Loucy (cell line): Measurements from ENCODE around the gene XPO5.

Experiments
- H2AFZ ChIP-seq: fragments of 200-600 bp; sonication (generic); 2 replicates; pipeline ENCODE4 v1.6.0; 2016; ENCODE audit warnings: antibody characterized with exemption, mild to moderate bottlenecking, low read length, moderate library complexity
- H3F3A ChIP-seq: fragments of 200-600 bp; 2 replicates; pipeline ENCODE4 v1.6.0; 2016; ENCODE audit warnings: antibody characterized with exemption, low read depth, mild to moderate bottlenecking
- H3K27me3 ChIP-seq: fragments of 200-600 bp; sonication (generic); 2 replicates; pipeline ENCODE4 v1.6.1; 2014; ENCODE audit warnings: low read length, mild to moderate bottlenecking; ENCODE audit not compliant: insufficient read depth, poor library complexity, severe bottlenecking
- H3K36me3 ChIP-seq: fragments of 200-600 bp; sonication (generic); 2 replicates; pipeline ENCODE4 v1.6.1; 2016; ENCODE audit warnings: low read length; ENCODE audit not compliant: insufficient read depth
- H3K4me1 ChIP-seq: fragments of 200-600 bp; sonication (generic); 2 replicates; pipeline ENCODE4 v1.5.1; 2014; ENCODE audit warnings: low read length, mild to moderate bottlenecking; ENCODE audit not compliant: insufficient read depth, poor library complexity, severe bottlenecking
- H3K4me2 ChIP-seq: fragments of 200-600 bp; sonication (generic); 2 replicates; pipeline ENCODE4 v1.6.0; 2014; ENCODE audit warnings: antibody characterized with exemption, low read length, low read depth, mild to moderate bottlenecking; ENCODE audit not compliant: poor library complexity, severe bottlenecking
- H3K4me3 ChIP-seq: fragments of 200-600 bp; sonication (generic); 2 replicates; pipeline ENCODE4 v1.5.1; 2014; ENCODE audit warnings: low read length, mild to moderate bottlenecking, mixed read lengths; ENCODE audit not compliant: poor library complexity, severe bottlenecking
- H3K79me2 ChIP-seq: fragments of 200-600 bp; sonication (generic); 2 replicates; pipeline ENCODE4 v1.6.1; 2014; ENCODE audit warnings: low read length; ENCODE audit not compliant: insufficient read depth
- H3K9ac ChIP-seq: fragments of 200-600 bp; sonication (generic); 2 replicates; pipeline ENCODE4 v1.6.0; 2014; ENCODE audit warnings: mild to moderate bottlenecking, low read depth, low read length, moderate library complexity; ENCODE audit not compliant: poor library complexity, severe bottlenecking
- H3K9me2 ChIP-seq: fragments of 200-600 bp; sonication (generic); replicated peaks from 2 replicates; pipeline ENCODE4 v1.6.1; 2016; ENCODE audit warnings: low read depth, low read length, mixed read lengths
- H3K9me3 ChIP-seq: fragments of 200-600 bp; sonication (generic); 2 replicates; pipeline ENCODE4 v1.6.1; 2014; ENCODE audit warnings: mild to moderate bottlenecking, antibody characterized with exemption, low read length, low read depth; ENCODE audit not compliant: insufficient read depth
- H4K20me1 ChIP-seq: fragments of 200-600 bp; sonication (generic); 2 replicates; pipeline ENCODE4 v1.6.0; 2014; ENCODE audit warnings: antibody characterized with exemption, low read length, mild to moderate bottlenecking; ENCODE audit not compliant: insufficient read depth, poor library complexity, severe bottlenecking
- CTCF ChIP-seq: fragments of 200-600 bp; sonication (generic); conservative IDR thresholded peaks from 2 replicates; pipeline ENCODE4 v1.5.1; 2014; ENCODE audit warnings: mild to moderate bottlenecking, antibody characterized with exemption, low read length
- EZH2phosphoT487 ChIP-seq: fragments of 200-600 bp; IDR thresholded peaks from 2 replicates; pipeline ENCODE4 v1.6.1; 2018; ENCODE audit warnings: antibody characterized with exemption, mild to moderate bottlenecking, moderate library complexity, borderline replicate concordance

The XPO5 gene

GRCh38 chr6:43524483-43524961 is 51.3 kb downstream of the XPO5 start:
- TF ChIP-seq EZH2phosphoT487 (no peak), CTCF (no peak)
- Histone ChIP-seq H3K36me3 (peaks cover 98% of the 10 kb centered on the region; the same call in 1 of the 2 replicates), H3K4me1 (no peaks in the 10 kb centered on the region), H2AFZ (no peak overlapping the region), H4K20me1 (no peaks in the 10 kb centered on the region), H3K4me3 (no peak overlapping the region), H3K9me2 (no peaks in the 10 kb centered on the region), H3K9ac (no peak overlapping the region), H3K27me3 (no peaks in the 10 kb centered on the region), H3F3A (no peaks in the 10 kb centered on the region), H3K9me3 (no peaks in the 10 kb centered on the region), H3K4me2 (no peak overlapping the region), H3K79me2 (peaks cover 7% of the 10 kb centered on the region; the same call in 1 of the 2 replicates)

GRCh38 chr6:43523284-43523683 is 52.6 kb downstream of the XPO5 start:
- Histone ChIP-seq H3K36me3 (peaks cover 91% of the 10 kb centered on the region; the same call in 1 of the 2 replicates), H3K4me2 (no peak overlapping the region), H3F3A (no peaks in the 10 kb centered on the region), H3K4me3 (no peak overlapping the region), H2AFZ (no peak overlapping the region), H4K20me1 (peaks cover 1% of the 10 kb centered on the region), H3K4me1 (peaks cover 8% of the 10 kb centered on the region), H3K27me3 (no peaks in the 10 kb centered on the region), H3K9me2 (no peaks in the 10 kb centered on the region), H3K9me3 (no peaks in the 10 kb centered on the region), H3K9ac (no peak overlapping the region), H3K79me2 (peaks cover 20% of the 10 kb centered on the region)
- TF ChIP-seq EZH2phosphoT487 = no peak
- no peak for TF ChIP-seq CTCF

DNA sequence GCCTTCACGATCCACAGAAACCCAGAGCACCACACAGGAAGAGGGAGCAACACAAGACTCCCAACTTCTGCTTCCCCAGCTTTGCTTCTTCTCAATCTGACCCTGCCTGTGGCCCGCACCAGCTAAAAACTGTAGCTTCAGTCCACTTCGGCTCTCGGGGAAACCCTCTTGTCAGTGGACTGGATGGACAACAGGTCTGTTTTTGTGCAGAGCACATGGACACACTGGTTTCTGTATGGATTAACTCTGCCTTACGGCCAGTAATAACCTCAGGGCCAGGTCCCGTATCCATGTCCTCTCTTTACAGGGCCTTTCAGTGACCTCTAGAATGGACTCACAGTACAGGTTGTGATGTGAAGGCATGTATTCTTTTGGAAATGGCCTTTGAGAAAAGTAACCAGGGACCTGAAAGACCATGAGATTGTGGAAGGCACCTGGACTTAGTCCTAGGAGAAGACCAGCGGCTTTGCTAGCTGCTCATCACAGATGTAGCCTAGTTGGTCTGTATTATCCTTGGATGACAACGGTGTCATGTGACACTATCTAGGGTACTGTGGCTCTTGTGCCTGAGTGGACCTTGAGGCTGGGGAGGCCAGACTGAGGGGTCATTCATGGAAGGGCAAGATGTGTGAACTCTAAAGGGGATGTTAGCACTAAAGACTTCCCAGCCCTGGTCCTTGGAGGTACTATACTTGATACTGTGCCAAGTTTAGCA is 53.1 kb downstream of the XPO5 start:
- no peaks in the 10 kb centered on the region for H3K9me3 ChIP-seq
- H2AFZ ChIP-seq = no peak overlapping the region
- H3K4me1 ChIP-seq = peaks cover 13% of the 10 kb centered on the region
- no peak overlapping the region for H3K4me3 ChIP-seq
- no peaks in the 10 kb centered on the region for H3F3A ChIP-seq
- peaks cover 25% of the 10 kb centered on the region for H3K79me2 ChIP-seq
- no peak overlapping the region for H3K9ac ChIP-seq
- H3K36me3 ChIP-seq = peaks cover 85% of the 10 kb centered on the region; the same call in 1 of the 2 replicates
- H3K27me3 ChIP-seq = no peaks in the 10 kb centered on the region
- H4K20me1 ChIP-seq = peaks cover 7% of the 10 kb centered on the region
- no peak for TF ChIP-seq EZH2phosphoT487
- TF ChIP-seq CTCF = no peak
- no peak overlapping the region for H3K4me2 ChIP-seq
- H3K9me2 ChIP-seq = no peaks in the 10 kb centered on the region
